Right atrium auricular region (tissue), 2 donors: Measurements from ENCODE around the gene PPP6R3. TPM values are rescaled to one million over a fixed set of nuclear protein-coding genes. Genes with fewer than 3 reads are reported as not detected.
"Not testable (repeated sequence)": the region's sequence is repeated elsewhere in the genome, so short reads cannot be mapped to it uniquely, and the experiment has no call there.

Source experiments
- DNase-seq: peaks from one replicate; pipeline ENCODE4 v3.0.0-alpha.2; 2019; ENCODE audit warnings: low spot score
- H3K27ac ChIP-seq, 2 donors: fragments of 200-600 bp; sonication (generic); 1 replicate in 1 of 2; 2 replicates in 1 of 2; pipeline ENCODE4 v1.5.1; 2016 to 2019
- H3K27me3 ChIP-seq, 2 donors: fragments of 200-600 bp; sonication (generic); one replicate each; pipeline versions ENCODE4 v1.5.1 to v1.6.0; 2017 to 2019
- H3K36me3 ChIP-seq: fragments of 200-600 bp; sonication (generic); one replicate; pipeline ENCODE4 v1.5.1; 2016
- H3K4me1 ChIP-seq, 2 donors: fragments of 200-600 bp; sonication (generic); one replicate each; pipeline versions ENCODE4 v1.5.1 to v1.6.0; 2017 to 2019
- H3K4me3 ChIP-seq, 2 donors: fragments of 200-600 bp; sonication (generic); 1 replicate in 1 of 2; 2 replicates in 1 of 2; pipeline ENCODE4 v1.5.1; 2017 to 2019; ENCODE audit warnings: mild to moderate bottlenecking in 1 of 2, moderate library complexity in 1 of 2
- H3K9me3 ChIP-seq, 2 donors: fragments of 200-600 bp; sonication (generic); one replicate each; pipeline ENCODE4 v1.5.1; 2019
- total RNA-seq, 2 donors: library from RNA; depleted of rRNA; stranded (reverse); fragments of >200 nt; gene quantifications; one replicate each; pipeline ENCODE4 v1.1.0, GENCODE V29; 2016
- TF ChIP-seq, protein P1 (sequence below), 2 donors: fragments of 200-600 bp; sonication (generic); IDR thresholded peaks; one replicate each; pipeline ENCODE4 v1.5.1; 2019; ENCODE audit warnings: antibody characterized with exemption in 2 of 2

The PPP6R3 gene
- total RNA-seq, 2 donors from 2014 or later: 81.1 to 95.2 TPM

DNA sequence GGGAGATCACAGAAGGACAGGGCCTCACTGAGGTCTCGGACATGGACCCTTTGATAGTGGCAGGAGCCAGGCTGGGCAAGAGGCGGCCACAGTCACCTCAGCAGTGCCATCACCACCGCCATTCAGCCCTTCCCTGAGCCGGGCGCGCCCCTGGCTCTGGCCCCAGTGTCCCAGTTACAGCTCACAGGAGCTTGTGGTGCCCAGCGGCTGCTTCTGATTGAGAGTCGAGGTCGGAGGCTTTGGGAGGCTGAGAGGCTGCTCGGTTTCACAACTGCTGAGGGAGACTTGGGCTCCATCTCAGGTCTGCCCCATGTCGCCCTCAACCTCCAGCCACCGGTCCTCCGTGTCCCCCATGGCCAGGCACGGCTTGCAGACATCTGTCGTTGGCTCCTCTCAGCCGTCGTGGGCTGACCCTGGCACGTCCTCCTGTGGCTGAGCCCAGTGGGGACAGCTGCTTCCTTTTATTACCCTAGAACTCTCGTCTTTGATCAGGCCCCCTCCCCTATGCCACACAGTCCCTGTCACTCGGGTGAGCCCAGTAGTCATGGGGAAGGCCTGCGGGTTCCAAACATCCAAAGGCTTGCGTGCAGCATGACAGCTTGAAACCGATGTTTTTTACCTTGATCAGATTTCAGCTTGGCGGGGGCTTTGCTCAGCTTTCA lies 28.4 kb upstream of the PPP6R3 start:
- DNase-seq: no peak
- H3K9me3 ChIP-seq: peaks cover 6 to 10% of the 10 kb centered on the region in 2 donors
- peak overlapping the region in 1 of 2 donors; percentile 55 for H3K27ac ChIP-seq

DNA sequence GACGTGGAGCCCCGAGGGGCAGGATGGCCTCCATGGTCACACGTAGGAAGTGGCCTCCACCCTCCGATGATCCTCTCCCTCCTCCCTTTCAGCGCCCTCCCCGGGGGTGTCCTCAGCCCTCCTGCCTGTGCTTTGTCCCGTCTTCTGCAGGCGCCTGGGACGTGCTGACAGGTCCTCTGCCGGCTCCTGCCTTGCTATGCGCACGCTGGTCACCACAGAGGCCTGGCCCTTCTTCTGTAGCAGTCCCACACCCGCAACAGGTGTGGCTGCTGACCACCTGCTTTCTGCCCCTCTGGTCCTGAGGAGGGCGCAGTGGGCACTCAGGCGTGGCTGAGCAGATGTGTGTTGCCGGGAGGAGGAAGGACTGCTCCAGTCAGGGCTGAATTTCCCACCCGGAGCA lies 27.7 kb upstream of the PPP6R3 start:
- H3K9me3 ChIP-seq: peaks cover 6 to 10% of the 10 kb centered on the region in 2 donors
- H3K4me1 ChIP-seq: peaks cover 0 to 36% of the 10 kb centered on the region in 2 donors
- H3K27ac ChIP-seq: peak overlapping the region in 1 of 2 donors; percentile 26
- no peak for DNase-seq
- H3K27me3 ChIP-seq: no peaks in the 10 kb centered on the region
- TF ChIP-seq, protein P1, sequence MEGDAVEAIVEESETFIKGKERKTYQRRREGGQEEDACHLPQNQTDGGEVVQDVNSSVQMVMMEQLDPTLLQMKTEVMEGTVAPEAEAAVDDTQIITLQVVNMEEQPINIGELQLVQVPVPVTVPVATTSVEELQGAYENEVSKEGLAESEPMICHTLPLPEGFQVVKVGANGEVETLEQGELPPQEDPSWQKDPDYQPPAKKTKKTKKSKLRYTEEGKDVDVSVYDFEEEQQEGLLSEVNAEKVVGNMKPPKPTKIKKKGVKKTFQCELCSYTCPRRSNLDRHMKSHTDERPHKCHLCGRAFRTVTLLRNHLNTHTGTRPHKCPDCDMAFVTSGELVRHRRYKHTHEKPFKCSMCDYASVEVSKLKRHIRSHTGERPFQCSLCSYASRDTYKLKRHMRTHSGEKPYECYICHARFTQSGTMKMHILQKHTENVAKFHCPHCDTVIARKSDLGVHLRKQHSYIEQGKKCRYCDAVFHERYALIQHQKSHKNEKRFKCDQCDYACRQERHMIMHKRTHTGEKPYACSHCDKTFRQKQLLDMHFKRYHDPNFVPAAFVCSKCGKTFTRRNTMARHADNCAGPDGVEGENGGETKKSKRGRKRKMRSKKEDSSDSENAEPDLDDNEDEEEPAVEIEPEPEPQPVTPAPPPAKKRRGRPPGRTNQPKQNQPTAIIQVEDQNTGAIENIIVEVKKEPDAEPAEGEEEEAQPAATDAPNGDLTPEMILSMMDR (IDR thresholded peaks at IDR 0.05): peak in 1 of 2 donors; percentile 28
- H3K4me3 ChIP-seq: no peak overlapping the region
- H3K36me3 ChIP-seq: peaks cover 60% of the 10 kb centered on the region

More for the DNA sequence above, 28.4 kb upstream of the PPP6R3 start:
- no peaks in the 10 kb centered on the region for H3K27me3 ChIP-seq
- peaks cover 0 to 28% of the 10 kb centered on the region in 2 donors for H3K4me1 ChIP-seq
- peaks cover 64% of the 10 kb centered on the region for H3K36me3 ChIP-seq
- no peak overlapping the region for H3K4me3 ChIP-seq
- TF ChIP-seq, protein P1 (IDR thresholded peaks at IDR 0.05): no peak

DNA sequence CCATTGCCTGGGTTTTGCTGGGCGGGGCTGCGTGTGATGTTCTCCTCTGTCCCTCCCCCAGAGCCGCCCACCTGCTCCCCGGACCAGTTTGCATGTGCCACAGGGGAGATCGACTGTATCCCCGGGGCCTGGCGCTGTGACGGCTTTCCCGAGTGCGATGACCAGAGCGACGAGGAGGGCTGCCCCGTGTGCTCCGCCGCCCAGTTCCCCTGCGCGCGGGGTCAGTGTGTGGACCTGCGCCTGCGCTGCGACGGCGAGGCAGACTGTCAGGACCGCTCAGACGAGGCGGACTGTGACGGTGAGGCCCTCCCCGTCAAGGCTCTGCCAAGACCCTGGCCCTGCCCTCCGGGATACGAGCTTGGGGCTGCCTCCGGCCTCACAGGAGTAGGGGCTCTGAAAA lies 27.0 kb upstream of the PPP6R3 start:
- Histone ChIP-seq H3K36me3 (peaks cover 58% of the 10 kb centered on the region), H3K4me3 (no peak overlapping the region), H3K9me3 (peaks cover 6 to 10% of the 10 kb centered on the region in 2 donors), H3K27ac (no peak overlapping the region), H3K4me1 (peaks cover 0 to 42% of the 10 kb centered on the region in 2 donors), H3K27me3 (no peaks in the 10 kb centered on the region)
- no peak for DNase-seq
- TF ChIP-seq, protein P1 (IDR thresholded peaks at IDR 0.05): no peak

DNA sequence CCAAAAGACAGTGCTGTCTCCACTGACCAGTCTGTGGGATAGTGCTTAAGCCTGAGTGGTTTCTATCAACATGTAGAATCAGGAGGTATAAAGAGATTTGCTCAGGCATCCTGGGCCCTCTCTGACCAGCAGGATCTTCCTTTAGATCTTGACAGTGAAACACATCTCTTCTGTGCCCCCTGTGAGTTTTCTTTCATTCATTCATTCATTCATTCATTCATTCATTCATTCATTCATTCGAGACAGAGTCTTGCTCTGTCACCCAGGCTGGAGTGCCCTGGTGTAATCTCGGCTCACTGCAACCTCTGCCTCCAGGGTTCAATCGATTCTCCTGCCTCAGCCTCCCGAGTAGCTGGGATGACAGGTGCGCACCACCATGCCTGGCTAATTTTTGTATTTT lies 26.4 kb upstream of the PPP6R3 start:
- H3K36me3 ChIP-seq: peaks cover 60% of the 10 kb centered on the region
- DNase-seq: not testable (repeated sequence)

GRCh38 chr11:68436162-68436888 lies 24.2 kb upstream of the PPP6R3 start:
- Histone ChIP-seq H3K36me3 (peaks cover 58% of the 10 kb centered on the region), H3K9me3 (no peaks in the 10 kb centered on the region), H3K27me3 (no peaks in the 10 kb centered on the region), H3K4me3 (no peak overlapping the region), H3K27ac (peak overlapping the region in 1 of 2 donors; percentile 63), H3K4me1 (peaks cover 0 to 60% of the 10 kb centered on the region in 2 donors)
- no peak for DNase-seq
- TF ChIP-seq, protein P1 (IDR thresholded peaks at IDR 0.05): no peak

More for the DNA sequence above, 26.4 kb upstream of the PPP6R3 start:
- H3K27me3 ChIP-seq, H3K4me3 ChIP-seq, H3K27ac ChIP-seq, H3K9me3 ChIP-seq: not testable (repeated sequence)
- peaks cover 0 to 49% of the 10 kb centered on the region in 2 donors for H3K4me1 ChIP-seq
